Lower leg skin (tissue), 3 donors: ENCODE data around the gene CHN2.

Experiments
- CTCF ChIP-seq, 3 donors: fragments of 450-650 bp; IDR thresholded peaks; one replicate each; pipeline ENCODE4 v1.5.1; 2016; ENCODE audit warnings: antibody characterized with exemption in 3 of 3, mild to moderate bottlenecking in 3 of 3, moderate library complexity in 2 of 3
- POLR2A ChIP-seq, 2 donors: fragments of 450-650 bp; IDR thresholded peaks; one replicate each; pipeline ENCODE4 v1.6.1; 2016 to 2017; ENCODE audit warnings: antibody characterized with exemption in 2 of 2, mild to moderate bottlenecking in 1 of 2, moderate library complexity in 1 of 2

GRCh38 chr7:29346231-29346978 is 151.8 kb downstream of the CHN2 start:
- TF ChIP-seq CTCF (IDR thresholded peaks at IDR 0.05) (no peak), POLR2A (IDR thresholded peaks at IDR 0.05) (no peak)
